GDM1 (cell line): ENCODE measurements around the gene ZNF496.
"Not testable (repeated sequence)": the region's sequence is repeated elsewhere in the genome, so short reads cannot be mapped to it uniquely, and the experiment has no call there.

ENCODE experiments used
- DNase-seq: peaks from one replicate; lab custom pipeline; 2025; lab: John Stamatoyannopoulos, UW

Gene ZNF496

GRCh38 chr1:247291833-247292561, 39.7 kb downstream of the ZNF496 start:
- DNase-seq, result no peak

GRCh38 chr1:247291161-247291560, 40.5 kb downstream of the ZNF496 start:
- no peak for DNase-seq

- DNase-seq, result no peak
Observed at GRCh38 chr1:247290576-247290975, 41.1 kb downstream of the ZNF496 start.

- not testable (repeated sequence) for DNase-seq
Observed at GRCh38 chr1:247289274-247289892, 42.3 kb downstream of the ZNF496 start.

GRCh38 chr1:247288341-247288740, 43.3 kb downstream of the ZNF496 start:
- no peak for DNase-seq

- no peak for DNase-seq
Observed at GRCh38 chr1:247287460-247287859, 44.2 kb downstream of the ZNF496 start.

GRCh38 chr1:247286134-247286670, 45.5 kb downstream of the ZNF496 start:
- DNase-seq, result no peak

GRCh38 chr1:247281001-247281574, 50.6 kb downstream of the ZNF496 start:
- DNase-seq, result no peak

- no peak for DNase-seq
Observed at GRCh38 chr1:247277191-247277590, 54.5 kb downstream of the ZNF496 start.

- no peak for DNase-seq
Observed at GRCh38 chr1:247274605-247275256, 56.9 kb downstream of the ZNF496 start.

- no peak for DNase-seq
Observed at GRCh38 chr1:247273013-247273412, 58.7 kb downstream of the ZNF496 start.

- no peak for DNase-seq
Observed at GRCh38 chr1:247270003-247270402, 61.7 kb downstream of the ZNF496 start.

GRCh38 chr1:247269133-247269532, 62.5 kb downstream of the ZNF496 start:
- no peak for DNase-seq

- no peak for DNase-seq
Observed at GRCh38 chr1:247268390-247269045, 63.1 kb downstream of the ZNF496 start.

- DNase-seq, result no peak
Observed at GRCh38 chr1:247266053-247266452, 65.6 kb downstream of the ZNF496 start.

- DNase-seq, result not testable (repeated sequence)
Observed at GRCh38 chr1:247255772-247256171, 75.9 kb downstream of the ZNF496 start, which contains the start of gene VN1R5. Gene VN1R5 (plus strand): TSS chr1:247256072.

GRCh38 chr1:247247568-247247967, 84.1 kb downstream of the ZNF496 start:
- DNase-seq, result no peak
